BLaER1 treated with 17β-estradiol and CSF1 and Interleukin-3, amounts not matched to agents 10 nM and 100 nM (cell line): ENCODE measurements around the gene LYSMD2.

ENCODE experiments used
- H3K27ac ChIP-seq, 11 experiments: shearing (Covaris generic); formaldehyde crosslinking; 2 replicates each; pipeline ENCODE4 v1.8.1; 2022
- H3K27me3 ChIP-seq, 11 experiments: shearing (Covaris generic); formaldehyde crosslinking; 2 replicates each; pipeline ENCODE4 v1.8.1; 2022
- H3K36me3 ChIP-seq, 11 experiments: shearing (Covaris generic); formaldehyde crosslinking; 2 replicates each; pipeline ENCODE4 v1.8.1; 2022
- H3K4me1 ChIP-seq, 10 experiments: shearing (Covaris generic); formaldehyde crosslinking; 2 replicates each; pipeline ENCODE4 v1.8.1; 2022
- H3K4me2 ChIP-seq, 11 experiments: shearing (Covaris generic); formaldehyde crosslinking; 2 replicates each; pipeline ENCODE4 v1.8.1; 2022
- H3K4me3 ChIP-seq, 10 experiments: shearing (Covaris generic); formaldehyde crosslinking; 2 replicates each; pipeline ENCODE4 v1.8.1; 2022
- H3K9ac ChIP-seq, 11 experiments: shearing (Covaris generic); formaldehyde crosslinking; 2 replicates each; pipeline ENCODE4 v1.8.1; 2022
- H3K9me3 ChIP-seq, 11 experiments: shearing (Covaris generic); formaldehyde crosslinking; replicated peaks in 1 of 11; 2 replicates each; pipeline ENCODE4 v1.8.1; 2022
- H4K20me1 ChIP-seq, 11 experiments: shearing (Covaris generic); formaldehyde crosslinking; 2 replicates each; pipeline ENCODE4 v1.8.1; 2022
- Cebpa-rat ChIP-seq, 11 experiments: shearing (Covaris generic); IDR thresholded peaks; 2 replicates each; pipeline ENCODE4 v1.8.1; 2022

The LYSMD2 gene

DNA sequence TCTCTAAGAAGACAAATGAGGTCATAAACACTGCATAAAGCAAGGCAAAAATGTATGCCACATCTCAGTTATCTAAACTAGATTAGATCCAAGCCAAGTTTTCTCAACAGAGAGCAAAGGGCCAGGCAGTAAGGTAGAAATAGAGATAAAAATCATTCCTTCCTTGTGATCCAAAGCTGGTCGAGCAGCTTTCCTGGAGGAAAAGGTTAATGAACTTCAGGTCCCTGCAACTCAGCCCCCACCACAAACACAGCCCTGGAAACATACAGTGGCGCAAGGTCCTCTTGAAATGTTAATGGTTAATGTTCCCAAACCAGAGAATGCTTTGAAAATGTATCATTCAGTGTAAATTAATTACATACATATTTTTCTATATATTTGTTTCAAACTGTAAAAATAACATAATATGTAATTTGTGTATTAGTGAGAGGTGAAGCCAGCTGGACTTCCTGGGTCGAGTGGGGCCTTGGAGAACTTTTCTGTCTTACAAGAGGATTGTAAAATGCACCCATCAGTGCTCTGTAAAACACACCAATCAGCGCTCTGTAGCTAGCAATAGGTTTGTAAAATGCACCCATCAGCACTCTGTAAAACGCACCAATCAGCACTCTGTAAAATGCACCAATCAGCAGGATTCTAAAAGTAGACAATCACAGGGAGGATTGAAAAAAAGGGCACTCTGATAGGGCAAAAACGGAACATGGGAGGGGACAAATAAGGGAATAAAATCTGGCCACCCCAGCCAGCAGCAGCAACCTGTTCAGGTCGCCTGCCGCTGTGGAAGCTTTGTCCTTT lies 17.1 kb downstream of the LYSMD2 start:
- Histone ChIP-seq H3K27ac (no peak overlapping the region), H4K20me1 (peaks cover 5 to 20% (median 14%) of the 10 kb centered on the region in 11 experiments; a peak in 12 of 22 replicates), H3K27me3 (no peaks in the 10 kb centered on the region), H3K9me3 (peaks cover 0 to 14% (median 6%) of the 10 kb centered on the region in 11 experiments; a peak in 16 of 22 replicates), H3K4me2 (no peak overlapping the region), H3K4me3 (no peak overlapping the region), H3K36me3 (peaks cover 27 to 59% (median 44%) of the 10 kb centered on the region in 11 experiments), H3K9ac (no peak overlapping the region), H3K4me1 (peaks cover 9 to 20% (median 14%) of the 10 kb centered on the region in 10 experiments)
- TF ChIP-seq Cebpa-rat (IDR thresholded peaks at IDR 0.05), result no peak

GRCh38 chr15:51718746-51719145 lies 18.7 kb downstream of the LYSMD2 start:
- Histone ChIP-seq H3K27ac (no peak overlapping the region), H3K36me3 (peaks cover 27 to 49% (median 37%) of the 10 kb centered on the region in 11 experiments)

DNA sequence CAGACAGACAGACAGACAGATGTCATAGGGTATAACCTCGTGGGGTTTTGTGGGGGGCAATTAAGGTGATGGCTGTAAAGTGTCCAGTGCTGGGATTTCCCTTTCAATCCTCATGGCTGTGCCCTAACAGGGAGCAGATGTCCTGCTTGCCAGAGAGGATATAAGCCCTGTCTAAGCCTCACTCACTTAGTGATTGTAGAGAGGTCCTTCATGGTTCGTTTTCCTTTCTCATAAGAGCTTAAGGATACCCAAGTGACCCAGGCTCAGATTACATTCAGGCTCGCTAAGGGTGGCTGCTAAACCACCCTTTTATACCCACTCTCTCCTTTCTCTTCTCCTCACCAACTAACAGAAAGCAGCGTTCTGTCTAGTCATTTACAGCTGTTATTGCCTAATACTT lies 19.2 kb downstream of the LYSMD2 start:
- H3K9ac ChIP-seq, result no peak overlapping the region
- TF ChIP-seq Cebpa-rat (IDR thresholded peaks at IDR 0.05), result no peak
- H3K27me3 ChIP-seq, result no peaks in the 10 kb centered on the region
- H3K36me3 ChIP-seq, result peaks cover 24 to 45% (median 33%) of the 10 kb centered on the region in 11 experiments
- no peak overlapping the region for H3K4me3 ChIP-seq
- peaks cover 0 to 1% (median 0%) of the 10 kb centered on the region in 11 experiments; a peak in 1 of 22 replicates for H4K20me1 ChIP-seq
- H3K4me2 ChIP-seq, result no peak overlapping the region
- H3K4me1 ChIP-seq, result 0 out of 20 replicates have a peak, but pooled peaks cover 0 to under 1% (median 0%) of the 10 kb centered on the region in 10 experiments
- H3K9me3 ChIP-seq, result peaks cover 0 to 14% (median 6%) of the 10 kb centered on the region in 11 experiments; a peak in 16 of 22 replicates
- H3K27ac ChIP-seq, result no peak overlapping the region

More at GRCh38 chr15:51718746-51719145, 18.7 kb downstream of the LYSMD2 start:
- Histone ChIP-seq H3K9ac (no peak overlapping the region), H3K4me3 (no peak overlapping the region), H3K4me2 (no peak overlapping the region), H3K27me3 (no peaks in the 10 kb centered on the region), H3K4me1 (0 out of 20 replicates have a peak, but pooled peaks cover 0 to 4% (median 0%) of the 10 kb centered on the region in 10 experiments), H3K9me3 (peaks cover 0 to 14% (median 6%) of the 10 kb centered on the region in 11 experiments; a peak in 16 of 22 replicates), H4K20me1 (peaks cover 0 to 5% (median 0%) of the 10 kb centered on the region in 11 experiments; a peak in 1 of 22 replicates)
- no peak for TF ChIP-seq Cebpa-rat (IDR thresholded peaks at IDR 0.05)

DNA sequence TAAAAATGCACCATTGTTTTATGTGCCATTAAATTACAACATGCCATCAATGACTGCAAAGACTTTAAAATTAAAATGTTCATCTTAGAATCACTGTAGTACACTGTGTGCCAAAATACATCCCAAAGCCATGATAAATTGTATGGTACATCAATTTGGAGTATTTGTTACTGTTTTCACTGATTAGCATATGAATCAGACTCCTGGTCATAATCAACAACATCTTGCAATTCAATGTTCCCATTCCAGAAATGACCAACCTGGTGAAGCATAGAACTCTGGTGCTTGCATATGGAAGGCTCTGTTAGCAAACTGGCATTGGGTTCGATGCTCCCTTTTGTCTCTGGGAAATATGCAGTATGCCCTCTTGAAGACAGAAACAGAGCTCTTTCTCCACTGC lies 22.5 kb downstream of the LYSMD2 start:
- no peaks in the 10 kb centered on the region for H3K4me1 ChIP-seq
- no peak overlapping the region for H3K27ac ChIP-seq
- no peaks in the 10 kb centered on the region for H3K9me3 ChIP-seq
- H3K4me2 ChIP-seq, result no peak overlapping the region
- no peak for TF ChIP-seq Cebpa-rat (IDR thresholded peaks at IDR 0.05)
- no peak overlapping the region for H3K9ac ChIP-seq
- no peaks in the 10 kb centered on the region for H4K20me1 ChIP-seq
- H3K4me3 ChIP-seq, result no peak overlapping the region
- no peaks in the 10 kb centered on the region for H3K27me3 ChIP-seq
- peaks cover 0 to 21% (median 4%) of the 10 kb centered on the region in 11 experiments; a peak in 10 of 22 replicates for H3K36me3 ChIP-seq

DNA sequence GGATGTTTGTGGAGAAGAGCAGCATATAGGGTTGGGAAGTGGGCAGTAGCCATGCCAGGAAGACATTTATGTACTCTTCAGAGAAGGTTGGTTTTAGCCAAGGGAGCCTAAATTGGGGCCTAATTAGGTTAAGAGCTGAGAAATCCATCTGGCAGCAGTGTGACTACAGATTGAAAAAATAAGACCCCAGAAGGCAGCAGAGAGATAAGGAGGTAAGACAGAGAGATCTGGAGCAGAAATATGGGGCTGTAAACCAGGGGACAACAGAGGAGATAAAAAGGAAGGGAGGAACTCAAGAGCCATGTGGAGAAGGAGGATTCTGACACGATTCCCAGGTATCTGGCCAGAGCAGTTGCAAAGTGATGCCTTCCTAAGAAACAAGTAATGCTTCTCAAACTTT lies 23.3 kb downstream of the LYSMD2 start:
- TF ChIP-seq Cebpa-rat (IDR thresholded peaks at IDR 0.05), result no peak

DNA sequence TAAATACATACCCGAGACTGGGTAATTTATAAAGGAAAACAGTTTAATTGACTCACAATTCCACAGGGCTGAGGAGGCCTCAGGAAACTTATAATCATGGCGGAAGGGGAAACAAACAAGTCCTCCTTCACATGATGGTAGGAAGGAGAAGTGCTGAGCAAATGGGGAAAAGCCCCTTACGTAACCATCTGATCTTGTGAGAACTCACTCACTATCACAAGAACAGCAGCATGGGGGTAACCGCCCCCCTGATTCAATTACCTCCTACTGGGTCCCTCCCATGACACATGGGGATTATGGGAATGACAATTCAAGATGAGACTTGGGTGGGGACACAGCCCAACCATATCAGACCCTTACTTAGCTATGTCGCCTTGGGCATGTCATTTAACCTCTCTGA lies 28.4 kb downstream of the LYSMD2 start:
- Histone ChIP-seq H3K27ac (no peak overlapping the region), H3K9ac (no peak overlapping the region), H3K4me2 (peak overlapping the region in 1 of 11 experiments; percentile 1; a peak in 1 of 22 replicates), H3K27me3 (no peaks in the 10 kb centered on the region), H3K4me3 (no peak overlapping the region), H3K36me3 (0 out of 22 replicates have a peak, but pooled peaks cover 0 to 7% (median 0%) of the 10 kb centered on the region in 11 experiments), H3K4me1 (no peaks in the 10 kb centered on the region), H4K20me1 (no peaks in the 10 kb centered on the region), H3K9me3 (peaks cover 0 to 13% (median 0%) of the 10 kb centered on the region in 11 experiments; a peak in 6 of 22 replicates)
- no peak for TF ChIP-seq Cebpa-rat (IDR thresholded peaks at IDR 0.05)

More for the DNA sequence above, 23.3 kb downstream of the LYSMD2 start:
- H3K27me3 ChIP-seq, result no peaks in the 10 kb centered on the region
- H3K4me2 ChIP-seq, result no peak overlapping the region
- H3K4me3 ChIP-seq, result no peak overlapping the region
- no peak overlapping the region for H3K27ac ChIP-seq
- no peak overlapping the region for H3K9ac ChIP-seq
- H3K9me3 ChIP-seq, result peaks cover 0 to 2% (median 0%) of the 10 kb centered on the region in 11 experiments; a peak in 6 of 22 replicates
- H3K4me1 ChIP-seq, result no peaks in the 10 kb centered on the region
- peaks cover 0 to 17% (median 1%) of the 10 kb centered on the region in 11 experiments; a peak in 5 of 22 replicates for H3K36me3 ChIP-seq
- H4K20me1 ChIP-seq, result no peaks in the 10 kb centered on the region

DNA sequence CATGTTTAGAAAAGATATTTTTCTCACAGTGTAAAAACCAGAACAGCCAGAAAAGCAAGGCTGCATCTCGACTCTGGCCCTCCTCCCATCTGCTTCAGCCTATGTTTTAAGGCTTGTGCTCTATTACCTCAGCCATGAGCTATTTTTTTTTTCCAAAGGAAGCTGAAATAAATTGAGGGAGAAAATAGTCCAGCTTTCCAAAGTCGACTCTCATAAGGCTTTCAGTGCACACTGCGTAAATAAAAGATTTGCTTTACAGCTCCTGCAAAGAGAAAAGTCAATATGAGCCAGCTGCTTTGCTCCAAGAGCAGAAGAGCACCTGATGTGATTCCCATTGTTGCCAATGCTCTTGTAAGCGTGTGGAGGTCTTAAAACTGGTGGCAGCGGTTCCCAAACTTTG lies 29.4 kb downstream of the LYSMD2 start:
- TF ChIP-seq Cebpa-rat (IDR thresholded peaks at IDR 0.05), result no peak

GRCh38 chr15:51706926-51707608 lies 30.4 kb downstream of the LYSMD2 start:
- Histone ChIP-seq H3K36me3 (0 out of 22 replicates have a peak, but pooled peaks cover 0 to 7% (median 0%) of the 10 kb centered on the region in 11 experiments), H3K4me2 (no peak overlapping the region), H4K20me1 (no peaks in the 10 kb centered on the region), H3K27me3 (no peaks in the 10 kb centered on the region), H3K27ac (no peak overlapping the region), H3K9me3 (peaks cover 0 to 13% (median 0%) of the 10 kb centered on the region in 11 experiments; a peak in 6 of 22 replicates), H3K4me1 (no peaks in the 10 kb centered on the region), H3K4me3 (no peak overlapping the region), H3K9ac (no peak overlapping the region)
- TF ChIP-seq Cebpa-rat (IDR thresholded peaks at IDR 0.05), result no peak

More for the DNA sequence above, 29.4 kb downstream of the LYSMD2 start:
- Histone ChIP-seq H3K27ac (no peak overlapping the region), H3K9ac (no peak overlapping the region), H4K20me1 (no peaks in the 10 kb centered on the region), H3K4me2 (no peak overlapping the region), H3K36me3 (0 out of 22 replicates have a peak, but pooled peaks cover 0 to 7% (median 0%) of the 10 kb centered on the region in 11 experiments), H3K27me3 (no peaks in the 10 kb centered on the region), H3K9me3 (peaks cover 0 to 13% (median 0%) of the 10 kb centered on the region in 11 experiments; a peak in 6 of 22 replicates), H3K4me1 (no peaks in the 10 kb centered on the region), H3K4me3 (no peak overlapping the region)

GRCh38 chr15:51706291-51706690 lies 31.2 kb downstream of the LYSMD2 start:
- no peak overlapping the region for H3K27ac ChIP-seq
- no peaks in the 10 kb centered on the region for H3K4me1 ChIP-seq
- H4K20me1 ChIP-seq, result no peaks in the 10 kb centered on the region
- TF ChIP-seq Cebpa-rat (IDR thresholded peaks at IDR 0.05), result no peak
- no peaks in the 10 kb centered on the region for H3K27me3 ChIP-seq
- H3K36me3 ChIP-seq, result 0 out of 22 replicates have a peak, but pooled peaks cover 0 to 7% (median 0%) of the 10 kb centered on the region in 11 experiments
- peaks cover 0 to 13% (median 0%) of the 10 kb centered on the region in 11 experiments; a peak in 6 of 22 replicates for H3K9me3 ChIP-seq
- no peak overlapping the region for H3K9ac ChIP-seq
- H3K4me2 ChIP-seq, result no peak overlapping the region
- no peak overlapping the region for H3K4me3 ChIP-seq
